ENCODE measurements around the gene OR6J1. TPM values are rescaled to one million over a fixed set of nuclear protein-coding genes. Genes with fewer than 3 reads are reported as not detected.

OR6J1 gene
- total and polyA plus RNA-seq, 2 of the 8 experiments (the other 6 are each of a cell fraction or from before 2014, with no cell fraction given): not detected

DNA sequence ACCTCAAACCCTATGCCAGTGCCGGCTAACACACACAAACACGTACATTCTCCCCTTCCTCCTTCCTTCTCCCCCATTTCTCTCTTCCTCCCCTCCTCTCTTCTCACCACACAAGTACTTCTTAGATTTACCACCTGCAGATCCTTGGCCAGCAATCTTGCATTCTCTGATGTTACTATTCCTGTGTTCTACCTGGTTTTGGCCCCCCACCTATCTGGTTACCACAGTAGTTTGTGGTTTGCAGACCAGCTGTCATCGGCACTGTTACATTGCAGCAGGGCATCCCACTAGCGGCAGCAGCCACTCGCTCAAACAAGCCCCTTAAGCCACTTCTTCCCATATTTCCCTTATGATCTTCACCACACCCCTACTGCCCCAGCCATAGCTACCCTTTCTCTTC lies 42.2 kb downstream of the OR6J1 start:
- H3K79me2 ChIP-seq (ENCODE audit: control insufficient read depth in 1 of 2, insufficient read depth in 2 of 2, low read length in 2 of 2): peaks cover 3 to 17% of the 10 kb centered on the region in 2 experiments
- H3K27ac ChIP-seq (ENCODE audit: low read depth, low read length): no peak overlapping the region
- no peak overlapping the region for H3K18ac ChIP-seq (ENCODE audit: extremely low read depth, low read length)
- peaks cover 15 to 47% (median 39%) of the 10 kb centered on the region in 4 experiments for H3K36me3 ChIP-seq (ENCODE audit: control insufficient read depth in 2 of 4, insufficient read depth in 4 of 4, low read length in 3 of 4)
- H4K5ac ChIP-seq (ENCODE audit: insufficient read length, low read depth, low read length): no peak overlapping the region
- H4K91ac ChIP-seq (replicated peaks; ENCODE audit: insufficient read length, low read length): no peak overlapping the region
- H3K23ac ChIP-seq (ENCODE audit: insufficient read length): no peak overlapping the region
- CTCF ChIA-PET (ENCODE audit: partially characterized antibody): interaction anchor here (0.9 to 3.5 kb wide), 9 partner anchors 9 to 148 kb away, joined by 3 to 17 read pairs (median 4); partner anchors contain the start of gene DAD1
- no peaks in the 10 kb centered on the region for H3K27me3 ChIP-seq (replicated peaks in 1 of 4; ENCODE audit: control insufficient read depth in 3 of 4, extremely low read depth in 1 of 4, insufficient read depth in 3 of 4, low read length in 3 of 4)
- no peak overlapping the region for H3K4me3 ChIP-seq (ENCODE audit: extremely low read depth in 1 of 4, insufficient read depth in 2 of 4, low read depth in 3 of 4, low read length in 4 of 4)
- H2AFZ ChIP-seq (ENCODE audit: low read length): no peak overlapping the region
- H2BK12ac ChIP-seq (ENCODE audit: low read depth, low read length): no peak overlapping the region
- H3K14ac ChIP-seq (ENCODE audit: insufficient read length): no peak overlapping the region
- no peak overlapping the region for H2BK120ac ChIP-seq (replicated peaks; ENCODE audit: low read depth, low read length)
- no peak overlapping the region for H2BK5ac ChIP-seq (ENCODE audit: low read depth, low read length)
- H3K9me3 ChIP-seq (ENCODE audit: insufficient read depth in 2 of 2, low read depth in 1 of 2, low read length in 1 of 2): no peaks in the 10 kb centered on the region
- peaks cover 3% of the 10 kb centered on the region; the same call in 1 of the 2 replicates for H3K79me1 ChIP-seq (ENCODE audit: low read depth, low read length)
- no peak overlapping the region for H2BK15ac ChIP-seq (ENCODE audit: low read length)
- H3K9ac ChIP-seq (replicated peaks in 1 of 4; ENCODE audit: extremely low read depth in 1 of 4, low read depth in 3 of 4, low read length in 3 of 4): no peak overlapping the region
- POLR2A ChIA-PET (ENCODE audit: partially characterized antibody): interaction anchor here (0.6 to 1.3 kb wide), 2 partner anchors 12 to 15 kb away, joined by 3 to 5 read pairs; no protein-coding TSS in a partner anchor
- no peak for DNase-seq (ENCODE audit: low read depth in 1 of 2, low spot score in 2 of 2)
- no peak overlapping the region for H4K8ac ChIP-seq (ENCODE audit: extremely low read depth, insufficient read depth, low read length)
- WGBS, 2 experiments (ENCODE audit: extremely low coverage in 1 of 2, insufficient coverage in 1 of 2, insufficient read length in 1 of 2, insufficient replicate concordance in 2 of 2, low coverage in 1 of 2, low lambda C conversion rate in 2 of 2, missing lambda C conversion rate in 1 of 2): 93% methylated on average over 5 of the region's 5 CpGs; no CpG with 5 or more reads in 1 of the 2 experiments
- H4K20me1 ChIP-seq (replicated peaks in 1 of 2; ENCODE audit: control insufficient read depth in 1 of 2, insufficient read depth in 2 of 2, low read length in 2 of 2): peaks cover 0 to 4% of the 10 kb centered on the region in 2 experiments
- FAIRE-seq: no peak
- TF ChIP-seq CHD2 (IDR thresholded peaks at IDR 0.05; ENCODE audit: low read length) (no peak), POLR2A (IDR thresholded peaks at IDR 0.05; ENCODE audit: control extremely low read depth in 1 of 2, low read depth in 2 of 2, low read length in 2 of 2) (no peak), SRF (IDR thresholded peaks at IDR 0.05; ENCODE audit: low read depth, low read length) (no peak), SUZ12 (IDR thresholded peaks at IDR 0.05; ENCODE audit: low read length) (no peak), EGR1 (IDR thresholded peaks at IDR 0.05; ENCODE audit: borderline replicate concordance, low read depth, low read length) (no peak), JUN (IDR thresholded peaks at IDR 0.05; ENCODE audit: low read depth, low read length) (no peak), NANOG (IDR thresholded peaks at IDR 0.05; ENCODE audit: insufficient read depth, low read depth, low read length, poor library complexity, severe bottlenecking) (no peak), CBX8 (IDR thresholded peaks at IDR 0.05; ENCODE audit: borderline replicate concordance, low read depth, low read length) (no peak)
- H3K4ac ChIP-seq (replicated peaks; ENCODE audit: insufficient read length, low read depth, low read length): no peak overlapping the region
- peaks cover 4% of the 10 kb centered on the region; the same call in 1 of the 2 replicates for H3K23me2 ChIP-seq (ENCODE audit: low read depth, low read length)
- H2AK5ac ChIP-seq (ENCODE audit: low read depth, low read length): no peak overlapping the region
- H2BK20ac ChIP-seq (ENCODE audit: low read length): no peak overlapping the region
- no peak overlapping the region for H3K56ac ChIP-seq (replicated peaks; ENCODE audit: insufficient read length, low read depth, low read length)
- no peak overlapping the region for H3K4me2 ChIP-seq (ENCODE audit: insufficient read depth in 1 of 2, low read depth in 2 of 2, low read length in 2 of 2)
- peaks cover 0 to 10% (median 6%) of the 10 kb centered on the region in 4 experiments; a peak in 4 of 7 replicates for H3K4me1 ChIP-seq (replicated peaks in 1 of 4; ENCODE audit: control insufficient read depth in 3 of 4, insufficient read depth in 4 of 4, low read length in 3 of 4)
